HG03060 (cell line): Measurements from ENCODE around the gene CGNL1.

ENCODE experiments used
- ATAC-seq: cut with Tn5 transposase; IDR thresholded peaks from one replicate; pipeline ENCODE4 v1.9.1; 2021; ENCODE audit warnings: low read depth, moderate number of reproducible peaks; ENCODE audit not compliant: unreplicated experiment

Gene CGNL1

DNA sequence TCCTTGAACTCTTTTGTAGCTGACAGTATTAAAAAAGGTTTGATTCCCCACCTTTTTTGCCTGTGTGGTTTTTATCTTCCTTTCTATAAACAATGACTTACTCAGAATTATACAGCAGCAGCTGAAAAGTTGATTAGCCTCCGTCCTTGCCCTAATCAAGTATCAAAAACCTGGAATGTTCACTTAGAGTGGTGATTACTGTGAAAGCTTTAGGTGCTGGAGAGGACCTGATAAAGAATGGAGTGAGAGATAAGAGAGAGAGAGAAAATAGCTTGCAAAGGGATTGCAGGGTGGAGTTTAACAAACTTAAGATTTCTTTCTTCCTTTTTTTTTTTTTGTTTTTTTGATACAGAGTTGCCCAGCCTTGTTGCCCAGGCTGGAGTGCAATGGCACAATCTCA is 6.7 kb downstream of the CGNL1 start:
- no peak for ATAC-seq

DNA sequence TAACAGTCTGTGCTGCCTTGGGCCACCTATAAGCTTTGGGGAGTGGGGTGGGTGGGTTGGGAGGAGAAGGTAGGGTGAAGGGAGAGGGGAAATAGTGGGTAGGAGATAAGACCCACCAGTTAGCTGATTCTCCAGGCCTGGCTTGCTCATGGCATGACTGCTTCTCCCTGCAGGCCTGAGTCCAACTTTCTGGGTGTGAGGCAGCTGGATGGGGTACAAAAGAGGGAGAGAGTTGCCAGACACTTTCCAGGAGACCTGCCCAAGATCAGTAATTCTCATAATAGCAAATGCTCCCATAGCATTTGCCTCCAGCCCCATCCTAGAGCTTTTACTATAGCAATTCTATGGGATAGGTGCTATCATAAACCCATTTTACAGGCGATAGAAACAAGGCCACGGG is 7.7 kb downstream of the CGNL1 start:
- no peak for ATAC-seq

DNA sequence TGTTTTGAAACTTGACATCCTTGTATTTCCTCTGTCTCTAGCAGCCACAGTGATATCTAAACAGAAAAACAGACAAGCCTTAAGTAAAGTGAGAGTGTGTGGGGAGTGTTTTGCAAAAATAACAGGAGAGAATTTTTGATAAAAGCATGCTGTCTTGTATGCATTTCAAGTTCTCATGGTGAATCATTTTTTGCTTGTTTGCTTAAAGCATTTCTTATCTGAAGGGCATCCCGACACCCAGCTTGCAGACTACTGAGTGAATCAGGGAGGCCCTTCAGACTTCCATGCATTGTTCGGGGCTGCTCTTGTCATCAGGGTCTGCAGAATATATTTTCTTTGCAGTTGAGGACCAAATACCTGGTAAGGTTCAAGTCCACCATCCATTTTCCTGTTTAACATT is 8.5 kb downstream of the CGNL1 start:
- ATAC-seq: no peak

DNA sequence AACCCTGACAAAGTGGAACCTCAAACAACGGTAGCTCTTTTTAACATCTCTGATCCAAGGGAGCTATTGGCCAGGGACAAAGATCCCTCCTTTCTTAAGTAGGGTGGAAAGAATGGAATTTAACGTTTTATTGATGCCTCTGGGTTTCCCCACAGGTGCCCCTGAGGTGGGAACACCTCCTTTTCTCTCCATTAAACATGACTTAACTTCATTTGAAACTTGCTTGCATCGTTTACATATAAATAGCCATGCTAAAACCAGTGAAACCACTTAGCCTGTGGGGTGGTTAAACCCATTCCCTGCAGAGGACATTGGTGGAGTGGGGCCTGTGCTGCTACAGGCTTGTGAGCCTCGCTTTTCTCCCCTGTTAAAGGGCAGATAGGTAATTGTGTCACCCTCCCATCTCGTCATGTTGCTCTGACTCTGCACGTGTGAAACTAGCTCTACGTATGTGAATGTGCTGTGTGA is 9.7 kb downstream of the CGNL1 start:
- ATAC-seq: no peak

DNA sequence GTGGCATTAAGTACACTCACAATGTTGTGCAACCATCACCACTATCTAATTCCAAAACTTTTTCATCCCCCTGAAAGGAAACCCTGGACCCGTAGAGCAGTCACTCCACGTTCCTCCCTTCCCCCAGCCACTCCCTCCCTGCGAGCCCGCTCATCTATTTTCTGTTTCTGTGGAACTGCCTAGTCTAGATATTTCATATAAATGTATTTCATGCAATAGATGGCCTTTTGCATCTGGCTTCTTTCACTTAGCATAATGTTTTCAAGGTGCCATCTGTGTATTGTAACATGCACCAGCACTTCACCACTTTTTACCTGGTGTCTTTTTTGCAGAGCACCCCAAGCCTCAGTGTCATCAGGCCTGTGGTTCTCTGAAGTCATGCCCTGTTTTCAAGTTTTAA is 10.7 kb downstream of the CGNL1 start:
- ATAC-seq: no peak

DNA sequence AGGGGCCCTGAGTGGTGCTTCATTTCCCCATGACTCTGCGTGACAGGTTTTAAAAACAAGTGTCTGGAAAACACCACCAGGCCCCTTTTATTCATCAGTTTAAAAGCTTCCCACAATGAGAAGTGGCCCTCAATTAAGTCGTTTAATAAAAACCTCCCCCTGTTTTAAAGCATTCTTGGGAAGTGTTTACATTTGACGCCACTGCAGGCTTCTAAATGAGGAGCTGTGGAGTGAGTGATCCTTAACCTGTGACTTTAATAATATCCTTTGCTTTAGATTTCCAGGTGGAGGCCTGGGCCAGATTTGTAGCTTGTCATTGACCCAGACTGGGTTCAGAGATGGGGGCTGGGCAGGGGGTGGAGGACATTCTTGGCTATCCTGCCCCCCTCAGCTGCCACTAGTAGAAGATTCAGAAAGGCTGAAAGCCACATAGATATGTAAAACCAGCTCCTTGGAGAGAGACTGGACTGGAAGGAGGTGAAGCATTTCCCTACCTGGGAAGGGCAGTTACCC is 11.3 kb downstream of the CGNL1 start:
- no peak for ATAC-seq

DNA sequence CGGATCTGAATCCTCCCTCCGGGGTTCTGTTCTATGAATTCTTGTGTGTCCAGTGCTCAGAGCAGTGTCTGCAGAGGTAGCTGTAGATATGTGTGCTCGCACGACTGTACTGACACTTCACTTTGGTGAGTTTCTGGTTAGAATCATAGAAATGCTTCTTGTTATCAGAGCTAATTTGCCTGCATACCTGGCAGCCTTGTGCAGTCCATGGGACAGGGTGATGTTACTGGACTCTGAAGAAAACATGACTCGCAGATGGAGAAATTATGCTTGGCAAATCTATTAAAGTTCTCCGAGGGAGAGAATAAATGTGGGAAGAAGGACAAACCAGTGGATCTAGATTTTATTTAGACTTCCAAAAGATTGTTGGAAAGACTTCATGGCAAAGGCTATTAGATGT is 12.2 kb downstream of the CGNL1 start:
- ATAC-seq: no peak

DNA sequence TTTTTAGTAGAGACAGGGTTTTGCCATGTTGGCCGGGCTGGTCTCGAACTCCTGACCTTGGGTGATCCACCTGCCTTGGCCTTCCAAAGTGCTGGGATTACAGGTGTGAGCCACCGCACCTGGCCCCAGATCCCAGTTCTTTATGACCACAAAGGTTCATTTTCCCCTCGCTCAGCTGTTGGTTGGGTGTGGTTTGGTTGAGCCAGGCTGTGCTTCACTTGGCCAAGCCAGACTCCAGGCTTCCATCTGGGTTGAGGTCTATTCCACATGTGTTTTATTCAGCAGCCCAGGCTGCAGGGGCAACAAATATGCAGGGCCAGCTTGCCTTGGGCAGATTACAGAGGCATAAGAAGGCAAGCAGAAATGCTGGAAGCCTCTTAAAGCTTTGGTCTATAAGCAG is 13.7 kb downstream of the CGNL1 start:
- no peak for ATAC-seq

DNA sequence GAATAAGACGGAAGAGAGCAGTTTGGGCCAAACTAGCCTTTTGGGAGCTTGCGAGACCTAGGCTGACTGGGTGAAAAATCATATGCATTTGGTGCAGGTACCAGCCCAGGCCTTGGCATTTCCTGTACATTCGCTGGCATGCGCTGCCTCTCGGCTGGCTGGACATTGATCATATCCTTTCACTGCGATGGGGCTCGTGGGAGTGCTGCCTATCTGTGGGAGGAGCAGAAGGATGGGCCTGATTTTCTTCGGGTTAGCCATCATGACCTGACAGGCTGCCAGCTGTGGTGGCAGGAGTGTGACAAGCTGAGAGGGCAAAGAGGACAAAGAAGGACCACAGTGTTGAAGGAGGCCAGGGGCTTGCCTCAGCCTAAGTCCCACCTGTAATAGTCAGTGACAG is 14.3 kb downstream of the CGNL1 start:
- ATAC-seq: no peak

DNA sequence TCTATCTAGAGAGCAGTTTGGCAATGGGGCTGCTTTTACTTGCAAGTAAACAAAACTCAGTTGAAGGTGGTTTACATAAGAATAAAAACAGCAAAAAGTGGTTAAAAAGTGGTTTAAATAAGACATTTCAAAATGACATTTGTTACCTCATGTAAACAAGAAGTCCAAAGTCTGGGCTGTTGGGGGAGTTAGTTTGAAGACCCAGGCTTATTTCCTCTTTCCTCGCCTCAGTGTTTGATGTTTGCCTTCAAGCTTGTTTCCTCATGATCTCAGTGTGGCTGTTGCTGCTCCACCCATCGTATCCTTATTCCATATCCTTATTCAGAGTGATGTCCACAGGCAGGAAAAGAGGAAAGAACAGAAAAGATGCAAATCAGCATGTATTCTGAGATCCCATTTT is 15.2 kb downstream of the CGNL1 start:
- ATAC-seq: no peak

DNA sequence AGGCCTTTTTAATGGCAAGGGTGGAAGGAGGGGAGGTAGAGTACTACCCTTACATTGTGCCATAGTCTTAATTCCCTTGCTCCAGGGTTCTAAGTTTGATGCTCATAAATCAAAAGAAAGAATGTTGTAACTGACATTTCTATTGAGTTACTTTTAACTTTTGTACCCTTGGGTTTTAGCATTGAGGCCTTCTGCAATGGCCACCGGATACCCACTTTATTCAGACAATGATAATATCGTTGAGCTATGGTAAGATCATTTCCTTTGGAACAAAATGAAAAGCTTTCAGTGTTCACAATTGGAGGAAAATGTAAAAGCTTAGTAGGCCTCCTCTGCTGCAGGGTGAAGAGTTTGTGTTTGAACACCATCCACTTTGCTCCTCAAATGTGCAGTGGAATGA is 16.8 kb downstream of the CGNL1 start:
- ATAC-seq: no peak

DNA sequence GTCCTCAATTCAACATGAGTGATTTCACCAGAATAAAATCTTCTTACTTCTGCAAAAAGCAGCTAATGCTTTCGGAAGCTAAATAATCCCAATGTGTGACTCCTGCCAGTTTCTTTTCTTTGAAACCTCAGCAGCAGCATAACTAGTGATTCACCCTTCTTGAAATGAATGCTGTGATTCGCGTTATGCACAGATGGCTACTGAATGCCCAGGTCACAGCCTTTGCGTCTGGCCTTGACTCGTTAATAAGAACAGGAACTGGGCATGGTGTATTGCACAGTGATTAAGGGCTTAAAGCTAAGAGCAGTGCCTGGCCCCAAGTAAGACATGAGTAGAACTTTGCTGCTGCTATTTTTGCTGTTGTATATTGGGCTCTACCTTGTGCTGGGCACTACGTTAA is 19.0 kb downstream of the CGNL1 start:
- no peak for ATAC-seq

DNA sequence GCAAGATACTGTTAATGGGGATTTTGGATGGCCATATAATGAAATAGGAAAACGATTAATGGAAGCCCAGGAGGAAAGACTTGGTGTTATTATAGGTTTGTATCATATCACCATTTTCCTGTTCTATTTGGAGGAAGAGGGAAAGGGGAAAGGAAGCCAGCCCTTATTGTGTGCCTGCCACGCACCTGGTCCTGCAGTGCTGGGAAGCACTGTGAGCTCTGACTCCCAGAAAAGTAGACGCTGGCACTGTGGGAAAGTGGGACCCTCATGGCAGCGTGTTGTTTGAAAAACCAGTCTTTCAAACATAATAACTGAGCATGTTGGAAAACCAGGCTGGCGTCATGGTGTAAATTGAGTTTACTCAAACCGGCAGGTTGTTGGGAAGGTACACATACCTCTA is 22.0 kb downstream of the CGNL1 start:
- ATAC-seq: no peak

DNA sequence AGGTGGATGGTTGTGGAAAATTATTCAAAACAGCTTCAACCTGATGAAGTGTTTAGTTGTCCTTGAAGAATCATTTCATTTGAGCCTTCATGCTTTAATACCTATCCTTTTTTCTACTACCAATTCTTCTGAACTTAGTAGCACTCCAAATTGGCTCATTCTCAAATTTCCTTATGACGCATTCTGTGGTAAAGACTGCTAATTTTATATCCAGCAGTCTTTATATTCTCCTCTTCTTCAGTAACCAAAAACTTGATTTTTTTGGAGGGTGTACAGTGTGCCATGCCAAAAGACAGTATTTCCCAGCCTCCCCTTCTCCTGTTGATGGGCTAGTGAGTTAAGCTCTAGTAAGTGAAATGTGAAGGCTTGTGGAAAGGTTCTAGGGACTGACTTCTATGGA is 25.2 kb downstream of the CGNL1 start:
- no peak for ATAC-seq

DNA sequence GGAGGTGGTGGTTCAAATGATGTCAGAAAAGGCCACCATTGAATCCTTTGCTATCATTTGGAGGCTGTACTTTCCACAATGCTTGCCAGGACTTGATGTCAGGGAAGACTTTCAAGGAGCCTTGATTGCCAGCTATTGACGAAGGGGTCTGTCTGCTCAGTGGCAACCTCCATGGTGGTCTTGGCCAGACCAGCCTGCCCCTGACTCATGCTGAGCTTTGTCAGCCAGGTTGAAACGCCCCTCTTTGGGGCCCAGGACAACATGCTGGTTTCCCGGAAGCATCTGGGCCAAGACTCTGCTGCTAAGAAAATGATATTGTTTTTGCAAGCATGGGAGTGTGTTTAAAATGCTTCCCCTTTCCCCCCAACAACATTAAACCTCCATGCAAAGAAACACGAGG is 26.7 kb downstream of the CGNL1 start:
- no peak for ATAC-seq

DNA sequence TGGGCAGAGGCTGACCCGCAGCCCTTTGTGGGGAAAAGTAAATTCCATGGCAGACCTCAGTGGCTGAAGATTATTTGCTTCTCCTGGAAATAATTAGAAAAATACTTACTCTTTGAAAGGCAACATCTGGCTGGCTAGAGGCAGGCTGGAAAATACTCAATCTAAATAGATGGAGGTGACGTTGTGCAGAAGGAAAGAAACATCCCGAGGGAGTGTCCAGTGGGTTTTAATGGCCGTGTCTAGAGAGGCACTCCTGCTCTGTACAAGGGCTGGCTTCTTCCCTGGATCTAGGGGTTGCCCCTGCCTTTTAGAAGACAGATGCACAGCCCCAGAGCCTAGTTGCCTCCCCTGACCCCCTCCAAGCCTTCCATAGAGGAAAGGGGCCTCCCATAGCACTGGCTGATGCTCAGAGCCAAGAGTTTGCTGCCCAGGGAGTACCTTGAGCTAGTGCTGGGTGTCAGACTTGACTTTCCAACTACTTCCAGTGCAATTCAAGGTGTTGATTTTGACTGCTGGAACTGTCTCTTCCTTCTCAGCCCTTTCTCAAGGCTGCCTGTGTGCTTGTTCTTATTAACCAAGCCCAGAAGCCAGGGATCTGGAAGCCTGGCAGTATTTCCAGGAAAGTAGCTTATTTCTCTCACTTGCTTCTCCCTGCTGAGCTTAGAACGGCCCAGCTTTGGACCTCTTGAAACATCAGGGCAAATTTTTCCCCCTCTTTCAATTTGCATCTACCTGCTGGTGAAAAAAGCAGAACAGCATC is 27.4 kb downstream of the CGNL1 start:
- ATAC-seq: no peak

DNA sequence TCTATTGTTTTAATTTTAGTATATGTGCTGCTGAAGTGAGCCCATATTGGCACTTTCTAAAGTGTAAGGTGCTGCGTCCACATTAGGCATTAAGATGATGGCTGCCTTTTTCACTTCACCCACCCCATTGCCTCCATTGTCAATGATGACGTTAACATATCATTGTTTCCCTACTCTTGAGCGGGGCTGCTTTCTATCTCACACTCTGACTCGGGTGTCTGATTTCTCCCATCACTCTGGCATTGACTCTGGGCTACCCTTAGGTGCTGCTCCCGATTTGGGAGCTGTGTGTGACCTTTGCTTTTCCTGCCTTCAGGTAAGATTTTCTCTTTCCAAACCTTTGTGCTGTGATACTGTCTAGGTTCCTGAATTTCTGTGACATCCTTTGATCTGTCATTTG is 28.8 kb downstream of the CGNL1 start:
- no peak for ATAC-seq

DNA sequence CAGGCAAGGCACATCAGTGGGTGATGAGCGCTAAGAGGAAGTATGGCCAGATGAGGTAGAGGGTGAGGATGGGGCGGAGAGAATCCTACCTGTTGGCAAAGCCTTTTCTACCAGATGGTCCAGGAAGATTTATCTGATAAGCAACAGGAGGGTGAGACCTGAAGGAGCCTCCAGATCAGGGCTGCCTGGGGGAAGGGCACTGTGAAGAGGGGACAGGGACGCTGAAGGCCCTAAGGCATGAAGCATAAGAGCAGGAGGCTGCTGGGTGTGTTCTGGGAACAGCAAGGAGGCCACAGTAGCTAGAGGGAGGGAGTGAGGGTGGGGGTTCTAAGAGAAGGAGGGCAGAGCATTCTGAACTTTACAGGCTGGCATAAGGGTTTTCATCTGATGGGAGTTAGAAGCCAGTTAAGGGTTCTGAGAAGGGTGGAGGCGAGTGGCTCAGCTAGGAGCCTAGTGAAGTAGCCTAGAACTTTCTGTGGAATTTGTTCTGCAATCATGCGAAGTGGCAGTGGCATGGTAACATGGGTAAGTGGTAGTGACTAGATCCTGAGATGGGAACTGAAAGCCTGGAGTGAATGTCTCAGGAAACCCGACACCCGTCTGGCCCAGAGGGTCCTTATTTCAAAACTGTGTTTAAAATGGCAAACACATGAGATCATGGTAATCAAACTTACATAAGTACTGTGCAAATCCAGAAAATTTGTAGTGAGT is 29.9 kb downstream of the CGNL1 start:
- no peak for ATAC-seq

DNA sequence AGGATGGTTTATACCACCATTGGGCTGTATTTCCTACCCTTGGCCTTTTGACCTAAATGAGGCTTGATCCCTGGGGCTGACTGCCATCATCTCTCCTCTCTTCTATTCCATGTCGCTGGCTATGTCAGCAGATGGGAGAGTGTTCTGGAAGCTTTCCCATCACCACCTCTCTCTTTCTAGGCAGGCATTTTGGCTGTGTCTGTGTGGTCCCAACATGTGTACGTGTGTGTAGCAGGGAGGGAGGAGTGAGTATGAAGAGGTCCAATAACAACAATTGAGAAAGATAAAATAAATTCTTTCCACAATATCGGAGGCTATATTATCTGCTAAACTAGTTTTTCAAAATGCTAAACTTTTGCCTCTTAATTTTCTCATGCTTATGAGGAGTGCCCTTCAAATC is 34.1 kb downstream of the CGNL1 start:
- no peak for ATAC-seq

DNA sequence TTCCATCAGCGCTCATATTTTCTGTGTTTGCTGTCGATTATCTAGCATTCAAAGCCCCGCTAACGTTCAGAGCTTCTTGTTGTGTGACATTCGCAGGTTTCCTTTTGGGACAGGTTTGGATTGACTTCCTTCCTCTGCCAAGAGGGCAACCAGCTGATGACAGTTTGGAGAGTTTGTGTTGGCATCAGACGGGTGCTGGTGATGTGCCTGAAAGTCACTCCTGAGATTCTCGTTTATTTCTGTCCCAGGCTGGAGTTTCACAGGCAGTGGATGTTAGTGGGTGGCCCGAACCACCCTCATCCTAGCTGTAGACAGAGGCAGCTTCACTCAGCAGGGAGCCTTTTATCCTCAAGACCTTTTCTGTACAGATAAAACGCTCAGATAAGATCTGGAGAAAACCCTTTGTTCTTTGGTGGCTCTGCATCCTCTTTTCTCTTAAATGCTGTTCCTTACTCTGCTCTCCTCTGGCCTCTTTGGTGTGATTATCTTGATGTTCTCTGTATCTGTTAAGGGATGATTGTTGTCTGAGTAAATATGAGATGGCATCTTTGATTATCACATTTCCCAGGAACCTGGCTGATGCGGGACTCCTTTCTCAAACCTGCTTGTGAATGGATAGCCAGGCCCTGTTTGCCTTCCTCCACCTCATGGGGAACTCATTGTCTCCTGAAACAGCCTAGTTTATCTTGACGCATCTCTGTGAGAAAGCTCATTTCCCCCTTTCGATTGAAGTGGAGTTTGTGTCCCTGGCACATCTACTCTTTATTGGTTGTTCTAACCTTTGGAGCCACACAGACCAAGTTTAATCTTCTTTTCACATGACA is 35.9 kb downstream of the CGNL1 start:
- no peak for ATAC-seq

DNA sequence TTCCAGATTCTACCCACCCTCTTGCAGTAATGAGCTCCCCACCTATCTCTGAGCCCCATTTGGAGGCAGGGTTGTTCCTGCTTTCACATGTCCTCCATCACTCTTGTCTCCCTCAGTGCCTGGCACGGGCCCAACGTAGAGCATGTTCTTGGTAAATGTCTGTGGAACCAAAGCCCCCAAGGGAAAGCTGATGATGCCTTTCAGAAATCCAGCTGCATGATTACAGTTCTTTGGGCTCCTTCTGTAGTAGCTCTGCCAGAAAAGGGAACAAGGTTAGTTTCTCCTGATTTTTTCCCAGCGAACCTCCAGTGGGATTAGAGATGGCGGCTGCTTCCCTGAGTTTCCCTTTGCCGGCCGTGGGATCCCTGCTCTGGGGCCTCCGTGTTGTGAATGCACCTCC is 39.3 kb downstream of the CGNL1 start:
- ATAC-seq: no peak
